NCI-H2171 (cell line): ENCODE measurements around the gene PAPLN.

Source experiments
- DNase-seq: peaks from one replicate; lab custom pipeline; 2025; lab: John Stamatoyannopoulos, UW

Gene PAPLN

GRCh38 chr14:73245480-73246325 is 8.4 kb downstream of the PAPLN start:
- DNase-seq = no peak

GRCh38 chr14:73246387-73247150 is 9.3 kb downstream of the PAPLN start:
- DNase-seq = no peak

GRCh38 chr14:73248108-73248868 is 11.0 kb downstream of the PAPLN start:
- no peak for DNase-seq

- DNase-seq = no peak
These were observed 11.8 kb downstream of the PAPLN start for GRCh38 chr14:73249108-73249507.

GRCh38 chr14:73249564-73250316 is 12.4 kb downstream of the PAPLN start:
- DNase-seq = no peak

- DNase-seq = no peak
These were observed 13.0 kb downstream of the PAPLN start for GRCh38 chr14:73250317-73250713.

GRCh38 chr14:73250781-73251500 is 13.6 kb downstream of the PAPLN start:
- DNase-seq = no peak

GRCh38 chr14:73251516-73252215 is 14.4 kb downstream of the PAPLN start:
- no peak for DNase-seq

GRCh38 chr14:73252491-73253322 is 15.4 kb downstream of the PAPLN start:
- DNase-seq = no peak

GRCh38 chr14:73253323-73253610 is 16.0 kb downstream of the PAPLN start:
- no peak for DNase-seq

- no peak for DNase-seq
These were observed 16.4 kb downstream of the PAPLN start for GRCh38 chr14:73253721-73254120.

GRCh38 chr14:73254247-73255004 is 17.1 kb downstream of the PAPLN start:
- no peak for DNase-seq

- no peak for DNase-seq
These were observed 17.7 kb downstream of the PAPLN start for GRCh38 chr14:73255005-73255400.

GRCh38 chr14:73255693-73256225 is 18.5 kb downstream of the PAPLN start:
- no peak for DNase-seq

- no peak for DNase-seq
These were observed 20.8 kb downstream of the PAPLN start for GRCh38 chr14:73258076-73258475.

- no peak for DNase-seq
These were observed 21.7 kb downstream of the PAPLN start for GRCh38 chr14:73258845-73259611.

- no peak for DNase-seq
These were observed 22.5 kb downstream of the PAPLN start for GRCh38 chr14:73259837-73260236.

GRCh38 chr14:73260574-73260973 is 23.3 kb downstream of the PAPLN start:
- no peak for DNase-seq
